ENCODE measurements around the gene ISOC1.

The ISOC1 gene

GRCh38 chr5:129096382-129096991, 1.9 kb downstream of the ISOC1 start:
- no peak for TF ChIP-seq CTCF (IDR thresholded peaks at IDR 0.05)

GRCh38 chr5:129097498-129098296, 3.1 kb downstream of the ISOC1 start:
- TF ChIP-seq CTCF (IDR thresholded peaks at IDR 0.05) = no peak

- TF ChIP-seq CTCF (IDR thresholded peaks at IDR 0.05) = no peak
Measured at GRCh38 chr5:129098488-129099183, 4.1 kb downstream of the ISOC1 start.

- no peak for TF ChIP-seq CTCF (IDR thresholded peaks at IDR 0.05)
Measured at GRCh38 chr5:129099184-129099569, 4.6 kb downstream of the ISOC1 start.

- no peak for TF ChIP-seq CTCF (IDR thresholded peaks at IDR 0.05)
Measured at GRCh38 chr5:129101794-129102193, 7.2 kb downstream of the ISOC1 start.

GRCh38 chr5:129103397-129103796, 8.8 kb downstream of the ISOC1 start:
- no peak for TF ChIP-seq CTCF (IDR thresholded peaks at IDR 0.05)

- TF ChIP-seq CTCF (IDR thresholded peaks at IDR 0.05) = no peak
Measured at GRCh38 chr5:129104915-129105455, 10.4 kb downstream of the ISOC1 start.

Data from LNCAP (cell line).